ENCODE measurements around the gene CACNG3. TPM values are rescaled to one million over a fixed set of nuclear protein-coding genes. Genes with fewer than 3 reads are reported as not detected.

The CACNG3 gene
- total and polyA plus RNA-seq, 12 donors: 0.55 to 1.6 (median 1.2) TPM; not detected in 6

DNA sequence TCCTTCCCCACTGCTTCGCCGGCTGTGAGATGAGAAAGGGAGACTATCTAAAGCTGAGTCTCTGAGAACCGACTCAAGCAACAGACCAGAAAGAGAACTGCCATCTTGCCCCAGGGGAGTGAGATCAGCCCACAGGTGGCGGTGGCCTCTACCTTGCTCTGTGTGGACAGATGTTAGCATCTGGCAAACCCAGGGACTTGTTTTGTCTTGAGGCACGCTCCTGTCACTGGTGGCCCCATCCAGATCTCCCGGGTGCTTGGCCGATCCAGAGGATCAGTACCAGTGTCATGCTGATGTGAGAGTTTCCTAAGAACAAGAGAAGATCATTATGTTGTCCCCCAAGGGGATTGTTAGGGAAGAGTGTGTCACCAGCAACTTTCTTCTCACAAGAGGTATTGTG, 101.4 kb downstream of the CACNG3 start:
- 67 to 79% (median 77%) methylated on average over 3 to 7 of the region's 7 CpGs for WGBS, 4 donors

GRCh38 chr16:24358117-24358516, 102.0 kb downstream of the CACNG3 start:
- H3K27ac ChIP-seq: no peak overlapping the region
- no peaks in the 10 kb centered on the region for H3K27me3 ChIP-seq
- no peaks in the 10 kb centered on the region for H3K36me3 ChIP-seq (replicated peaks in 1 of 2)
- H3K9me3 ChIP-seq (replicated peaks in 1 of 3): no peaks in the 10 kb centered on the region
- no peak for DNase-seq
- no peak overlapping the region for H3K4me3 ChIP-seq
- 61 to 66% (median 64%) methylated on average over 5 of the region's 5 CpGs for WGBS, 4 donors
- no peaks in the 10 kb centered on the region for H3K4me1 ChIP-seq (replicated peaks in 1 of 2)
- TF ChIP-seq POLR2A (IDR thresholded peaks at IDR 0.05): no peak
- TF ChIP-seq, protein P1, sequence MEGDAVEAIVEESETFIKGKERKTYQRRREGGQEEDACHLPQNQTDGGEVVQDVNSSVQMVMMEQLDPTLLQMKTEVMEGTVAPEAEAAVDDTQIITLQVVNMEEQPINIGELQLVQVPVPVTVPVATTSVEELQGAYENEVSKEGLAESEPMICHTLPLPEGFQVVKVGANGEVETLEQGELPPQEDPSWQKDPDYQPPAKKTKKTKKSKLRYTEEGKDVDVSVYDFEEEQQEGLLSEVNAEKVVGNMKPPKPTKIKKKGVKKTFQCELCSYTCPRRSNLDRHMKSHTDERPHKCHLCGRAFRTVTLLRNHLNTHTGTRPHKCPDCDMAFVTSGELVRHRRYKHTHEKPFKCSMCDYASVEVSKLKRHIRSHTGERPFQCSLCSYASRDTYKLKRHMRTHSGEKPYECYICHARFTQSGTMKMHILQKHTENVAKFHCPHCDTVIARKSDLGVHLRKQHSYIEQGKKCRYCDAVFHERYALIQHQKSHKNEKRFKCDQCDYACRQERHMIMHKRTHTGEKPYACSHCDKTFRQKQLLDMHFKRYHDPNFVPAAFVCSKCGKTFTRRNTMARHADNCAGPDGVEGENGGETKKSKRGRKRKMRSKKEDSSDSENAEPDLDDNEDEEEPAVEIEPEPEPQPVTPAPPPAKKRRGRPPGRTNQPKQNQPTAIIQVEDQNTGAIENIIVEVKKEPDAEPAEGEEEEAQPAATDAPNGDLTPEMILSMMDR (IDR thresholded peaks at IDR 0.05): no peak
- intact Hi-C loops (cut with DNase I): no loop called here

More for the DNA sequence above, 101.4 kb downstream of the CACNG3 start:
- TF ChIP-seq, protein P1 (IDR thresholded peaks at IDR 0.05): no peak
- no peak for TF ChIP-seq POLR2A (IDR thresholded peaks at IDR 0.05)
- Histone ChIP-seq H3K27ac (no peak overlapping the region), H3K36me3 (replicated peaks in 1 of 2) (no peaks in the 10 kb centered on the region), H3K4me3 (no peak overlapping the region), H3K9me3 (replicated peaks in 1 of 3) (no peaks in the 10 kb centered on the region), H3K27me3 (no peaks in the 10 kb centered on the region), H3K4me1 (replicated peaks in 1 of 2) (no peaks in the 10 kb centered on the region)
- intact Hi-C loops (cut with DNase I): no loop called here
- DNase-seq: no peak

DNA sequence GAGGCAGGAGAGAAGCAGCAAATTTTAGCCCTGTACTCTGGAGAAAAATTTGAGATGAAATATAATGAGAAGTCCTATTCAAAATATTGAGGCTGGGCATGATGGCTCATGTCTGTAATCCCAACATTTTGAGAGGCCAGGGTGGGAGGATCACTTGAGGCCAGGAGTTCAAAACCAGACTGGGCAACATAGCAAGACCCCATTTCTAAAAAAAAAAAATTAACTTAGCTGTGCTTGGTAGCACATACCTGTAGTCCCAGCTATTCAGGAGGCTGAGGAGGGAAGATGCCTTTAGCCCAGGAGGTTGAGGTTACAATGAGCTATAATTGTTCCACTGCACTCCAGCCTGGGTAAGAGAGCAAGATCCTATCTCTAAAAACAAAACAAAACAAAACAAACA, 103.4 kb downstream of the CACNG3 start:
- Histone ChIP-seq H3K27me3 (no peaks in the 10 kb centered on the region), H3K27ac (no peak overlapping the region), H3K4me1 (replicated peaks in 1 of 2) (no peaks in the 10 kb centered on the region), H3K36me3 (replicated peaks in 1 of 2) (no peaks in the 10 kb centered on the region), H3K4me3 (no peak overlapping the region), H3K9me3 (replicated peaks in 1 of 3) (no peaks in the 10 kb centered on the region)
- TF ChIP-seq POLR2A (IDR thresholded peaks at IDR 0.05): no peak
- TF ChIP-seq, protein P1 (IDR thresholded peaks at IDR 0.05): no peak
- intact Hi-C loops (cut with DNase I): no loop called here
- DNase-seq: no peak

- intact Hi-C loops (cut with DNase I): no loop called here
- Histone ChIP-seq H3K4me1 (replicated peaks in 1 of 2) (no peaks in the 10 kb centered on the region), H3K27ac (no peak overlapping the region), H3K9me3 (replicated peaks in 1 of 3) (no peaks in the 10 kb centered on the region), H3K36me3 (replicated peaks in 1 of 2) (no peaks in the 10 kb centered on the region), H3K4me3 (no peak overlapping the region), H3K27me3 (no peaks in the 10 kb centered on the region)
- 48 to 59% (median 55%) methylated on average over 4 of the region's 4 CpGs for WGBS, 4 donors
- no peak for TF ChIP-seq POLR2A (IDR thresholded peaks at IDR 0.05)
- no peak for DNase-seq
These were observed 104.8 kb downstream of the CACNG3 start for GRCh38 chr16:24360936-24361335.

DNA sequence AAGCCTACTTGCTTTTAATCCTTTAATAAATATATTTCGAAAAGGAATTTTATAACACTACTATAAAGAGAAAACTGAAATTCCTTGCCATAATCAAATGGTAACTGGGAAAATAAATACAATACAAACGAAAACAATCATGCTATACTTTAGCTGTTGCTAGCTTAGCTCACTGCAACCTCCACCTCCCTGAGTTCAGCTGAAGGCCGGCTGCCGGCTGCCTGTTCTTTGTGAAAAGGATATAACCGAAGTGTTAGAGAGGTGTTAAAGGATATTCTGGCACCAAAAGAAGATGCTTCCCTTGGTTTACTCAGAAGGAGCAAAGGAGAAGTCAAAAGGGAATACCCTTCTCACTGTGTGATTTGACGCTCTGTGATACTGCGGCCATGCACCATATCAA, 108.5 kb downstream of the CACNG3 start:
- Histone ChIP-seq H3K36me3 (replicated peaks in 1 of 2) (no peaks in the 10 kb centered on the region), H3K27ac (no peak overlapping the region), H3K4me1 (replicated peaks in 1 of 2) (no peaks in the 10 kb centered on the region), H3K9me3 (replicated peaks in 1 of 3) (no peaks in the 10 kb centered on the region), H3K27me3 (no peaks in the 10 kb centered on the region), H3K4me3 (no peak overlapping the region)
- 58 to 70% (median 60%) methylated on average over 7 of the region's 7 CpGs for WGBS, 4 donors
- TF ChIP-seq POLR2A (IDR thresholded peaks at IDR 0.05): no peak
- TF ChIP-seq, protein P1 (IDR thresholded peaks at IDR 0.05): no peak
- intact Hi-C loops (cut with DNase I): no loop called here
- no peak for DNase-seq

Measured in adrenal gland (tissue), 12 donors.